Smooth muscle cell of the coronary artery (primary cell): Measurements from ENCODE around the gene RASGRP4. TPM values are rescaled to one million over a fixed set of nuclear protein-coding genes. Genes with fewer than 3 reads are reported as not detected.

Experiments
- total RNA-seq: library from RNA; depleted of rRNA; stranded (reverse); fragments of >200 nt; gene quantifications from 2 replicates; pipeline ENCODE4 v1.2.3, GENCODE V29; 2014; ENCODE audit warnings: low replicate concordance

The RASGRP4 gene
- total RNA-seq: not detected in 2 replicates

GRCh38 chr19:38425810-38426466 lies at the start of gene RASGRP4:
Gene RASGRP4, minus strand, starts transcription at chr19:38426219. Its CDS starts 128 bp downstream, at chr19:38426091.

GRCh38 chr19:38433268-38433733 lies 7.3 kb upstream of the RASGRP4 start, which contains the start of gene RYR1:
Gene RYR1, plus strand, starts transcription at chr19:38433691. Its CDS starts 139 bp downstream, at chr19:38433830.

GRCh38 chr19:38402967-38403674 lies 22.9 kb downstream of the RASGRP4 start, which contains the start of gene FAM98C:
Gene FAM98C, plus strand, starts transcription at chr19:38403093. Its CDS starts 61 bp downstream, at chr19:38403154.

GRCh38 chr19:38388349-38389100 lies 37.5 kb downstream of the RASGRP4 start, which contains the start of gene SPRED3:
Gene SPRED3, plus strand, starts transcription at chr19:38388697. Its CDS starts 1,606 bp downstream, at chr19:38390303.

GRCh38 chr19:38387550-38388348 lies 38.3 kb downstream of the RASGRP4 start, which contains the start of gene GGN:
Gene GGN, minus strand, starts transcription at chr19:38388034. Its CDS starts 773 bp downstream, at chr19:38387261.

GRCh38 chr19:38374332-38375097 lies 51.5 kb downstream of the RASGRP4 start, which contains the start of gene PSMD8:
Gene PSMD8, plus strand, starts transcription at chr19:38374571. Its CDS starts 31 bp downstream, at chr19:38374602.

Other genes with a start within 250 kb of the RASGRP4 start
- gene DPF1, start 202.0 kb downstream of the RASGRP4 start, total RNA-seq: 1.1 TPM in 1 of 2 replicates, not detected in the other
- 33.1 TPM in 1 of 2 replicates, not detected in the other for gene PPP1R14A, start 169.8 kb downstream of the RASGRP4 start, total RNA-seq
- 0.70 and 21.2 TPM in 2 replicates for gene SPINT2, start 161.6 kb downstream of the RASGRP4 start, total RNA-seq
- 0.30 and 0.47 TPM in 2 replicates for gene C19orf33, start 122.0 kb downstream of the RASGRP4 start, total RNA-seq
- gene YIF1B, start 110.3 kb downstream of the RASGRP4 start, total RNA-seq: 27.7 and 121 TPM in 2 replicates
- 3.2 and 22.1 TPM in 2 replicates for gene KCNK6, start 106.4 kb downstream of the RASGRP4 start, total RNA-seq
- gene CATSPERG, start 90.4 kb downstream of the RASGRP4 start, total RNA-seq: 0.45 and 2.8 TPM in 2 replicates
- gene PSMD8, start 51.6 kb downstream of the RASGRP4 start, total RNA-seq: 151 and 355 TPM in 2 replicates
- under 0.01 and 0.15 TPM in 2 replicates for gene GGN, start 38.2 kb downstream of the RASGRP4 start, total RNA-seq
- 1.4 and 3.6 TPM in 2 replicates for gene SPRED3, start 37.5 kb downstream of the RASGRP4 start, total RNA-seq
- 5.6 and 7.5 TPM in 2 replicates for gene FAM98C, start 23.1 kb downstream of the RASGRP4 start, total RNA-seq
- under 0.01 and 0.12 TPM in 2 replicates for gene RYR1, start 7.5 kb upstream of the RASGRP4 start, total RNA-seq
- 0.08 TPM in 1 of 2 replicates, not detected in the other for gene MAP4K1, start 191.7 kb upstream of the RASGRP4 start, total RNA-seq
- 371 and 380 TPM in 2 replicates for gene EIF3K, start 193.0 kb upstream of the RASGRP4 start, total RNA-seq
- 123 and 323 TPM in 2 replicates for gene ACTN4, start 221.4 kb upstream of the RASGRP4 start, total RNA-seq